ENCODE data around the gene ACTR5. TPM values are rescaled to one million over a fixed set of nuclear protein-coding genes. Genes with fewer than 3 reads are reported as not detected.

ACTR5 gene
- total and polyA plus RNA-seq, 2 donors from 2014 or later, result 5.8 to 8.4 TPM

DNA sequence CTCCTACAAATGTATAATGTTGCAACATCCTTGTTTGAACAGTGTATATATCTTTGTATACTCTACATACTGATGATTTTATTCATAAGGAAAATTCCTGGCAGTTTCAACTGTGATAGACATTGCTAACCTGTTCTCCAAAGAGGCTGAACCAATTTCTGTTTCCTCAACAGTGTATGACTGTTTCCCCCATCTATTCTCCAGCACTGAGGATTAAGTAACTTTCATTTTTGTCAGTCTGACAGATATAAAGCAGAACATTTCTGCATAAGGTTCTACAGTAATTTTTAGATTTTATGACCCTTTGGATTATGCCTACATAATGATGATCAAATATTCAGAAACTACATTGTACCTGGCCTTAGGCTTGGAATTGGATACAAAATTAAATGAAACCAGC lies 67.2 kb downstream of the ACTR5 start:
- intact Hi-C loops (cut with DNase I), result no loop called here
- Histone ChIP-seq H3K9ac (ENCODE audit: low read length in 3 of 3) (no peak overlapping the region), H3K27me3 (ENCODE audit: control insufficient read depth, insufficient read depth, low read length) (peaks cover 2% of the 10 kb centered on the region), H3K27ac (ENCODE audit: low read depth in 2 of 2, low read length in 2 of 2) (no peak overlapping the region), H3K4me3 (ENCODE audit: low read length in 3 of 3) (no peak overlapping the region), H3K4me1 (ENCODE audit: control insufficient read depth in 2 of 3, insufficient read depth in 2 of 3, low read depth in 1 of 3, low read length in 3 of 3) (peaks cover 0 to 20% (median 18%) of the 10 kb centered on the region in 3 donors), H3K36me3 (ENCODE audit: control insufficient read depth in 2 of 3, insufficient read depth in 3 of 3, low read length in 3 of 3) (peaks cover 0 to 5% (median 3%) of the 10 kb centered on the region in 3 donors), H3K9me3 (ENCODE audit: control insufficient read depth in 2 of 3, insufficient read depth in 1 of 3, low read length in 3 of 3) (no peaks in the 10 kb centered on the region)
- FAIRE-seq (no peak), DNase-seq (no peak)
- TF ChIP-seq, protein P1, sequence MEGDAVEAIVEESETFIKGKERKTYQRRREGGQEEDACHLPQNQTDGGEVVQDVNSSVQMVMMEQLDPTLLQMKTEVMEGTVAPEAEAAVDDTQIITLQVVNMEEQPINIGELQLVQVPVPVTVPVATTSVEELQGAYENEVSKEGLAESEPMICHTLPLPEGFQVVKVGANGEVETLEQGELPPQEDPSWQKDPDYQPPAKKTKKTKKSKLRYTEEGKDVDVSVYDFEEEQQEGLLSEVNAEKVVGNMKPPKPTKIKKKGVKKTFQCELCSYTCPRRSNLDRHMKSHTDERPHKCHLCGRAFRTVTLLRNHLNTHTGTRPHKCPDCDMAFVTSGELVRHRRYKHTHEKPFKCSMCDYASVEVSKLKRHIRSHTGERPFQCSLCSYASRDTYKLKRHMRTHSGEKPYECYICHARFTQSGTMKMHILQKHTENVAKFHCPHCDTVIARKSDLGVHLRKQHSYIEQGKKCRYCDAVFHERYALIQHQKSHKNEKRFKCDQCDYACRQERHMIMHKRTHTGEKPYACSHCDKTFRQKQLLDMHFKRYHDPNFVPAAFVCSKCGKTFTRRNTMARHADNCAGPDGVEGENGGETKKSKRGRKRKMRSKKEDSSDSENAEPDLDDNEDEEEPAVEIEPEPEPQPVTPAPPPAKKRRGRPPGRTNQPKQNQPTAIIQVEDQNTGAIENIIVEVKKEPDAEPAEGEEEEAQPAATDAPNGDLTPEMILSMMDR (IDR thresholded peaks at IDR 0.05; ENCODE audit: borderline replicate concordance, extremely low read depth, insufficient read depth), result no peak

DNA sequence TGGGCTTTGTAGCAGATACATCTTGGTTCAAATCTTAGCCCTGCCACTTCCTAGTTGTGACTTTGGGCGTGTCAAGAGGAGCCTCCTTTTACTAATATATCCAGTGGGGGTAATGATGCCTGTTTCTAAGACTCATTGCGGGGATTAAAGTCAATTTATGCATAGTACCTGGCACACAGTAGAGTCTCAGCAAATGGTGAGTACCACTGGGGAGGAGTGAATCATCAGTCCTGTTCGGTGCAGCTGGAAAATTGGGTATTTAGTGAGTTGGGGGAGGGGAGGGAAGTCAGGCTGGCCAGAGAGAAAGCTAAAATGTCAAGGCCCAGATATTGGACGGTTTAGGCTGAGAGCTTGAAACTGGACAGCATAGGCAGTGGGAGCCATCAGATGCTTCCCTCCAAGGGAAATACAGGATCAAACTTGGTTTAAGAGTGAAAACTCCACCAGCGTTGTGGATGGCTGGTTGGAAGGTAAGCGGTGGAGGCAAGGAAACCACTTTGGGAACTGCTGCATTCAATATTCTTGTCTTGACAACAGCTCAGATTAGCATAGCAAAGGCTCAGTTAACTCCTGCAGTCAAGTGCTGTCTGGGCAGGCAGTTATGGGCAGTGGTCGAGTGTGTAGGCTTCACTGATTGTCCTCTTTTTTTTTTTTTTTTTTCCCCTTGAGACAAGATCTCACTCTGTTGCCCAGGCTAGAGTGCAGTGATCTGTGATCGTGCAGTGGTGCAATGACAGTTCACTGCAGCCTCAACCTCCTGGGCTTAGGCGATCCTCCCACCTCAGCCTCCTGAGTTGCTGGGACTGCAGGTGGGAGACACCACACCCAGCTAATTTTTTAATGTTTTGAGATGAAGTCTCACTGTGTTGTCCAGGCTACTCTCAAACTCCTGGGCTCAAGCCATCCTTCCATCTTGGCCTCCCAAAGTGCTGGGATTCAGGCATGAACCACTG lies 70.1 kb downstream of the ACTR5 start:
- Histone ChIP-seq H3K4me1 (ENCODE audit: control insufficient read depth in 2 of 3, insufficient read depth in 2 of 3, low read depth in 1 of 3, low read length in 3 of 3) (peaks cover 0 to 6% (median under 1%) of the 10 kb centered on the region in 3 donors), H3K4me3 (ENCODE audit: low read length in 3 of 3) (no peak overlapping the region), H3K9me3 (ENCODE audit: control insufficient read depth in 2 of 3, insufficient read depth in 1 of 3, low read length in 3 of 3) (peaks cover 0 to 4% (median 0%) of the 10 kb centered on the region in 3 donors), H3K36me3 (ENCODE audit: control insufficient read depth in 2 of 3, insufficient read depth in 3 of 3, low read length in 3 of 3) (no peaks in the 10 kb centered on the region), H3K9ac (ENCODE audit: low read length in 3 of 3) (no peak overlapping the region), H3K27me3 (ENCODE audit: control insufficient read depth, insufficient read depth, low read length) (no peaks in the 10 kb centered on the region), H3K27ac (ENCODE audit: low read depth in 2 of 2, low read length in 2 of 2) (no peak overlapping the region)
- no peak for FAIRE-seq
- TF ChIP-seq, protein P1 (IDR thresholded peaks at IDR 0.05; ENCODE audit: borderline replicate concordance, extremely low read depth, insufficient read depth), result no peak
- no peak for DNase-seq
- intact Hi-C loops (cut with DNase I), result no loop called here

Other genes starting within 250 kb of the ACTR5 start
- not detected for gene ADIG, start 167.3 kb upstream of the ACTR5 start, total RNA-seq
- gene ADIG, start 167.3 kb upstream of the ACTR5 start, polyA plus RNA-seq (ENCODE audit: insufficient read depth, low read depth, low replicate concordance), result 0.58 TPM
- gene ARHGAP40, start 146.7 kb upstream of the ACTR5 start, total RNA-seq, result 20.2 TPM
- gene ARHGAP40, start 146.7 kb upstream of the ACTR5 start, polyA plus RNA-seq (ENCODE audit: insufficient read depth, low read depth, low replicate concordance), result 1.3 TPM
- gene SLC32A1, start 24.0 kb upstream of the ACTR5 start, total RNA-seq, result not detected
- not detected for gene SLC32A1, start 24.0 kb upstream of the ACTR5 start, polyA plus RNA-seq (ENCODE audit: insufficient read depth, low read depth, low replicate concordance)
- gene PPP1R16B, start 57.2 kb downstream of the ACTR5 start, total RNA-seq, result 29.4 TPM
- 11.5 TPM for gene PPP1R16B, start 57.2 kb downstream of the ACTR5 start, polyA plus RNA-seq (ENCODE audit: insufficient read depth, low read depth, low replicate concordance)
- 0.79 TPM for gene FAM83D, start 178.0 kb downstream of the ACTR5 start, total RNA-seq
- 1.2 TPM for gene FAM83D, start 178.0 kb downstream of the ACTR5 start, polyA plus RNA-seq (ENCODE audit: insufficient read depth, low read depth, low replicate concordance)
- 11.0 TPM for gene DHX35, start 213.9 kb downstream of the ACTR5 start, total RNA-seq
- gene DHX35, start 213.9 kb downstream of the ACTR5 start, polyA plus RNA-seq (ENCODE audit: insufficient read depth, low read depth, low replicate concordance), result 6.9 TPM

All from kidney (tissue), 14 donors.